Measurements from ENCODE around the gene HTRA3. TPM values are rescaled to one million over a fixed set of nuclear protein-coding genes. Genes with fewer than 3 reads are reported as not detected.

The HTRA3 gene
- polyA plus RNA-seq, 3 donors from 2014 or later, result not detected

DNA sequence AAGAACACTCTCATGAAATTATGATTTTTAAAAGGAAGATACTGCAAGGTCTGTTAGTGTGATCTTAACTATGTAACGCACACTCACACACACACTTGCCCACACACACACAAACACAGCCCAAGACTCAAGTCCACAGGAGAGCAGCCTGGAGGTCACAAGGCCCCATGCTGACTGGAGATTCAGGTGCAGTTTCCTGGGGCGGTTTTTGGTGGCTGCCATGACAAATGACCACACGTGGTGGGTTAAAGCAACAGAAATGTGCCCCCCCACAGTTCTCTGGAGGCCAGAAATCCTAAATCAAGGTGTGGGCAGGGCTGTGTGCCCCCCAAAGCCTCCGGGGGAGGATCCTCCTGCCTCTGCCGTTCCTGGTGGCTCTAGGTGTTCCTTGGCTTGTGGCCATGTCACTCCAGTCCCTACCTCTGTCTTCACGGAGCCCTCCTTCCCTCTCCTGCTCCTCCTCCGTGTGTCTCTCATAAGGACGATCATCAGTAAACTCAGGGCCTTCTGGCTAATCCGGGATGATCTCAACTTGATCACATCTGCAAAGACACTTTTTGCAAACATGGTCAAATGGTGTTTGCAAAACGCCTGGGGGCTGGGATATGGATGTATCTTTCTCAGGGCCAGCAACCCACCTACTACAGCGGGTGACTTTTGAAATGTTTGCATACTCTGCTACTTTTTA, 9.7 kb upstream of the HTRA3 start:
- H3K27ac Mint-ChIP-seq, result no peak overlapping the region
- H3K36me3 Mint-ChIP-seq, result no peaks in the 10 kb centered on the region
- H3K9me3 Mint-ChIP-seq, result no peaks in the 10 kb centered on the region
- no peaks in the 10 kb centered on the region for H3K4me1 Mint-ChIP-seq
- DNase-seq, result no peak
- no peak overlapping the region for H3K4me3 Mint-ChIP-seq
- H3K27me3 Mint-ChIP-seq (ENCODE audit: low read depth in 3 of 3), result peaks cover 0 to 3% (median 0%) of the 10 kb centered on the region in 3 donors

DNA sequence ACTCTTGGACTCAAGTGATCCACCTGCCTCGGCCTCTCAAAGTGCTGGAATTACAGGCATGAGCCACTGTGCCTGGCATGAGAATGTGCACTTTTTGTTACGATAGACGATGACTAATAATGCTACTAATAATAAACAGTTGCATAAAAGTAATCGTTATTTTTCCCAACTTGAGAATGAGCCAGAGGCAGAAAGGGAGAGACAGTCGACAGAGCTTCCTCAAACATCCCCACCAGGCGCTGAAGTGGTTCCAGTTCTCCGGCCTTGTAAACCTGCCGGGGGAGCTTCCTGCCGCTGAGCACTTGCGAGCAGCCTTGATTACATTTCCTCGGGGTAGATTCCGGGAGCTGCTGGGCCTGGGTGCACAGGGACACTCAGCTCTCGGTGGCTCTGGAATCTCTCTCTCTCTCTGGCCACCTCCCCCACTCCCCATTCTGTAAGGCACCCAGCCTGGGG, 8.9 kb upstream of the HTRA3 start:
- peaks cover 0 to 3% (median 0%) of the 10 kb centered on the region in 3 donors for H3K27me3 Mint-ChIP-seq (ENCODE audit: low read depth in 3 of 3)
- H3K4me1 Mint-ChIP-seq, result no peaks in the 10 kb centered on the region
- no peak overlapping the region for H3K4me3 Mint-ChIP-seq
- H3K27ac Mint-ChIP-seq, result no peak overlapping the region
- DNase-seq, result no peak
- H3K9me3 Mint-ChIP-seq, result no peaks in the 10 kb centered on the region
- no peaks in the 10 kb centered on the region for H3K36me3 Mint-ChIP-seq

DNA sequence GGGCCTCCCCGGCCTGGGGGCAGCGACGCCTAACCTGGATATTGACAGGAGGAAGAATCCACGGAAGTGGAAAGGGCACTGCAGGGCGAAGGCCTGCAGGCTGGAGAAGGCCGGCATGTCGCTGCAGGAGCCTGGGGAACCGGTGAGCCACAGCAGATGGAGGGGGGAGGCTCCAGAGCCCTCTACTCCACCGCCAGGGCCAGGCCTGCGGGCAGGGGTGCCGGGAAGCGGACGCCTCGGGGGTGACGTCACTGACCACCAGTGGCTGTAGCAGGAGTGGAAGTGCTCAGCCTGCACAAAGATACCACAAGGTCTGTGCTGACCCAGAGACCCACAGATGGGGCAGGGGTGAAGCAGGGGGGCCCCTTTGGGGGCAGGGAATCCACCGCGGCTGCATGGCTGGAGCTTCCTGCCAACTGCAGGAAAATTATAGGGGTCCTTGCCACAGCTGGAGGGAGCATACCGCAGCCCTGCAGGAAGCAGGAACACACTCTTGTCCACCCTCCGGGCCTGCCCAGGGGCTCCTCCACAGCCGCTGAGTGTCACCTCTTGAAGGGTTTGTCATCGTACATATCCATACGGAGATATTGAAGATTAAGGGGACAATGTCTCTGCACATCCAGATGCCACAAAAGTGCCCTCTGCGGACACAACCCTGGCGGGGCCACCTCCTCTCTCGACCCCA, 7.6 kb upstream of the HTRA3 start:
- Mint-ChIP-seq H3K4me1 (no peaks in the 10 kb centered on the region), H3K9me3 (no peaks in the 10 kb centered on the region), H3K36me3 (no peaks in the 10 kb centered on the region), H3K27ac (no peak overlapping the region), H3K4me3 (no peak overlapping the region), H3K27me3 (ENCODE audit: low read depth in 3 of 3) (peaks cover 0 to 3% (median 0%) of the 10 kb centered on the region in 3 donors)
- peak; percentile 19 to 32 (median 28) for DNase-seq

DNA sequence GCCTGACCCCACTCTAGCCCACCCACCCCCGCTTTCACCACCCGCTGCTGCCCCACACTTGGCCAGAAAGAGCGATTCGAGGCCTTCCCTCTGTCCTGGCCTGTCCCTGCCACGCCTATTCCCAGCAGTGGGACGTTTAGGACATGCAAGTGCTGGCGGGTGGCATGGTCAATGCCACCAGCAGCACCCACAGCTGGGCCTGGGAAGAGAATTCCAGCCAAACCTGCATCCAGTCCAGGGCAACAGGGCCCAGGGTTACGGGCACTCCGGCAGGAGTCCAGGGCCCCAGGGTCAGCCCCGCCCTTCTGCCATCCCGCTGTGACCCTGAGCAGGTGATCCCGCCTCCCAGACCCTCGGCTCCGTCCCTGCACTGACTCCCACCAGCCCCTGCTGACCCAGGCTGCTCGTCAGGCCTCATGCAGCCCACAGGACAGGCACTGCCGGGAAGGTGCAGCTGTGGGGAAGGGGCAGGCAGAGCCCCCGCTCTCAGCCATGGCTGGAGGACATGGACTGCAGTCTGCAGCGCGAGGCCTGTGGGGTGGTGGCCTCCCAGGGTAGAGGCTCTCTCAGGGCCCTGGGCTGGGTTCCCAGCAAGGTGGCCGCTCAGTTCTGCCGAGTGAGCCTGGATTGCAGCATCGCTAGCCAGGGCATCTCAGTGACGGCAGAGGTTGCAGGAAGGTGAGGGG, 6.8 kb upstream of the HTRA3 start:
- Mint-ChIP-seq H3K4me3 (no peak overlapping the region), H3K36me3 (no peaks in the 10 kb centered on the region), H3K27me3 (ENCODE audit: low read depth in 3 of 3) (peaks cover 0 to 3% (median 0%) of the 10 kb centered on the region in 3 donors), H3K27ac (no peak overlapping the region), H3K4me1 (no peaks in the 10 kb centered on the region), H3K9me3 (no peaks in the 10 kb centered on the region)
- DNase-seq, result no peak

DNA sequence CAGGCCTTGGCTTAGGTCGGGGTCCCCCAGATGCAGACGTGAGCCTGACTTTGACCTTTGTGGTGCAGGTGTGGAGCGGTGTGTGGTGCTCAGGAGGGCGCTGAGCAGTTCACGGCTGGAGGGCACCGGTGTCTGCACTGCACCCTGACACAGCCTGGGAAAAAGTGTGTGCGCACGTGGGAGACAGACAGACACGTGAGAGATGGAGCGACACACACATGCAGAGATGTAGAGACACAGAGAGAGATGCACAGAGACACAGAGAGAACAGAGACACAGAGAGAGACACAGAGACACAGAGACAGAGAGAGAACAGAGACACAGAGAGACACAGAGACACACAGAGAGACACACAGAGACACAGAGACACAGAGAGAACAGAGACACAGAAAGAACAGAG, 6.2 kb upstream of the HTRA3 start:
- H3K27ac Mint-ChIP-seq, result peak overlapping the region in 2 of 6 donors; percentile 17 to 26
- no peak for DNase-seq
- H3K27me3 Mint-ChIP-seq (ENCODE audit: low read depth in 3 of 3), result peaks cover 0 to 3% (median 0%) of the 10 kb centered on the region in 3 donors
- no peaks in the 10 kb centered on the region for H3K36me3 Mint-ChIP-seq
- H3K4me1 Mint-ChIP-seq, result no peaks in the 10 kb centered on the region
- H3K4me3 Mint-ChIP-seq, result no peak overlapping the region
- no peaks in the 10 kb centered on the region for H3K9me3 Mint-ChIP-seq

DNA sequence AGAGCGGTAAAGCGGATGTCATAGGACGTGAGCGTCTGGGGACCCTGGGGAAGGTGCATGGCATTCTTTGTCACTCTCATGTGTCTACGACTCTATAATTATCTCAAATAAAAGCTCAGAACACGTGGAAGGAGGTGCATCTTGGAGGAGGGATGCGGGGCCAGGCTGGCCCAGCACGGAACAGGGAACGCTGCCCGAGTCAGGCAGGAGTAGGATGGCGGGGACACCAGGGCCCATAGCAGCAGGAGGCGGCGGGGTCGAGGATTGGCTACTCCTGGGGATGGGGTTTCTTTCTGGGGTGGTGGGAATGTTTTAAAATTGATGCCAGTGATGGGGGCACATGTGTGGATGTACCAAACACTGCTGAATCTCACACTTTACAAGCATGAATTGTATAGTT, 5.4 kb upstream of the HTRA3 start:
- Mint-ChIP-seq H3K4me1 (no peaks in the 10 kb centered on the region), H3K9me3 (no peaks in the 10 kb centered on the region), H3K36me3 (no peaks in the 10 kb centered on the region), H3K4me3 (no peak overlapping the region), H3K27ac (peak overlapping the region in 1 of 6 donors; percentile 17), H3K27me3 (ENCODE audit: low read depth in 3 of 3) (peaks cover 0 to 6% (median 1%) of the 10 kb centered on the region in 3 donors)
- DNase-seq, result no peak

DNA sequence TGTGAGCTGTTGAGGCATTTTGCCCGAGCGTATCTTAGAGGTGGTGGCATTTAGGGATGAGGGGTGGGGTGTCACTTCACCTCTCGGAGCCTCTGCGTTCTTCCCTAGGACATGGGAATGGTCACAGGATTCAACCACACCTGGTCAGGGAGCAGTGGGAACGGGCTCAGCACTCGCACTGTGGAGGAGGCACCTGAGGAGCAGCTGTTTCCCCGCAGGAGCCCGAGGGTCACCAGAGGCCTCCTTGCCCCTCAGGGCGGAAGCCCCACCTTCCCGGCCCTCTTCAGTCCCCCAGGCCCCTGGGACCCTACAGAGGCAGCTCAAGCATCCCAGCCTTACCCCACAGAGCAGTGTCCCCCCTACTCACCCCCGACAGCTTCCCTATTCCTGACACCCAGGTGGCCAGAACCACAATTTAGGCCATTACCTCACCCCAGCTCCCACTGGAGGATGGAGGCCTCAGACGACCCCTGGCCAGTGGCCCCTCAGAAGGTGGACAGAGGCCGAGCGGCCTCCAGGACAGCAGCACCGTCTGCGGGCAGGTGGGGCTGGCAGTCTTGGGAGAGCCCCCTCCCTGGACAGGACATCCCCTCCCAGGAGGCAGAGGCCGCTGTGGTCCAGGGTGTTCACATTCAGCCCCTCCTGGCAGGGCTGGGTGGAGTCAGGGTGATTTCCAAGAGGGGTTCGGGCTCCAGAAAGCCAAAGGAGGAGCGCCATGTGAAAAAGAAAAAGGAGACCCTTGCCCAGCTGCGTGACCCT, 4.2 kb upstream of the HTRA3 start:
- Mint-ChIP-seq H3K4me3 (no peak overlapping the region), H3K36me3 (no peaks in the 10 kb centered on the region), H3K27me3 (ENCODE audit: low read depth in 3 of 3) (peaks cover 0 to 7% (median 2%) of the 10 kb centered on the region in 3 donors), H3K4me1 (no peaks in the 10 kb centered on the region), H3K27ac (no peak overlapping the region), H3K9me3 (no peaks in the 10 kb centered on the region)
- no peak for DNase-seq

DNA sequence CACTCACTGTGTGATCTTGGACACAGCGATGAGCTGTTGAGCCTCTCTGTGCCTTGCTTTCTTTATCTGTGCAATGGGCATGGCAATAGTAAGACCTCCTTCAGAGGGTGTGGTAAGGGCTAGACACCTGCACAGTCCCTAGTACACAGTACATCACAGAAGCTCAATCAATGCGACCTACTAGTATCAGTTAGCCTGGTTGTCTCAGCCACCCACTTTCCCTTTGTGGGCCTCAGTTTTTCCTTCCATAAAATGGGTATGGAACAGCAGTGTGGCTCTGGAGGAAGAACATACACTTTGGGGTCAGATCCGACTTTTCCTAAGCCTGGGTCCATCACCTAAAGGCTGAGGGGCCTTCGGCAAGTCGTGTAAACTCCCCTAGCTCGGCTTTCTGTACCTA, 3.5 kb upstream of the HTRA3 start:
- no peaks in the 10 kb centered on the region for H3K36me3 Mint-ChIP-seq
- no peaks in the 10 kb centered on the region for H3K9me3 Mint-ChIP-seq
- peaks cover 0 to 7% (median 2%) of the 10 kb centered on the region in 3 donors for H3K27me3 Mint-ChIP-seq (ENCODE audit: low read depth in 3 of 3)
- no peak overlapping the region for H3K27ac Mint-ChIP-seq
- DNase-seq, result no peak
- H3K4me1 Mint-ChIP-seq, result no peaks in the 10 kb centered on the region
- H3K4me3 Mint-ChIP-seq, result no peak overlapping the region

DNA sequence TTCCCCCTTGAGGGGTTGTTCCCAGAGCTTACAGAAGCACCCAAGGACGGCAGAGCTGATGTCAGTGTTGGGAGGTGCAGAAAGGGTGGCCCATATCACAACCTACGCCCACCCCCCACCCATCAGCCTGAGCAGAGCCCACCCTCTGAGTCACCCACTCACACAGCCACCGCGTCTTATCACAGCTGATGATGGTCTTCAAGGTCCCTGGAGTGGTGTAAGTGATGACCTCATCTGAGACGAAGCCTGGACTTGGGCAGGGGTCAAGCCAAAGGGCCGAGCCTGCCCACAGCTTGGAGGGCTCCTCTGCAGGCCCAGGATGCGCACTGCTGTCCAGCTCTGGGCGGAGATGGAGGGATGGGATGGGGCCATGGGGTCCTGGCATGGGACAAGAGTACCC, 3.0 kb upstream of the HTRA3 start:
- H3K4me1 Mint-ChIP-seq, result no peaks in the 10 kb centered on the region
- peaks cover 0 to 8% (median 2%) of the 10 kb centered on the region in 3 donors for H3K27me3 Mint-ChIP-seq (ENCODE audit: low read depth in 3 of 3)
- DNase-seq, result no peak
- H3K36me3 Mint-ChIP-seq, result no peaks in the 10 kb centered on the region
- no peak overlapping the region for H3K27ac Mint-ChIP-seq
- H3K4me3 Mint-ChIP-seq, result peak overlapping the region in 1 of 5 donors; percentile 8
- H3K9me3 Mint-ChIP-seq, result no peaks in the 10 kb centered on the region

DNA sequence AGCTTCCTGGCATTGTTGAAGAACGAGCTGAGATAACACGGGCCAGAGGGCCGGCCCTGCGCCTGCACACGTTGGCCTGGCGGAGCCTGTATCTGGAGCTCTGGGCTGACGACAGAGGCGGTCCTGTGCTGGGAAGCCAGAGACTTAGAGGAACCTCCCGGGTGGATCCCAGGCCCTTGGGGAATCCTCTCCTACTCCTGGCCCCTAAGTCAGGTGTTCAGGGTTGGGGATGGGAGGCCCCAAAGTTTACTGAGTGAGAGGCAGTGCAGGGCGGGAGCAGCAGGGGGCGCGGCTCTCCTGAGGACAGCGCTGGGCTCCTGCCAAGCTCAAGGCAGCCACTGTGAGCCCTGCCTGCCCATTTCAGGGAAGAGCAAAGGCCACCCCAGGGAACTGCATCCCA, 2.5 kb upstream of the HTRA3 start:
- H3K36me3 Mint-ChIP-seq, result no peaks in the 10 kb centered on the region
- H3K27ac Mint-ChIP-seq, result no peak overlapping the region
- no peak overlapping the region for H3K4me3 Mint-ChIP-seq
- no peaks in the 10 kb centered on the region for H3K9me3 Mint-ChIP-seq
- H3K27me3 Mint-ChIP-seq (ENCODE audit: low read depth in 3 of 3), result peaks cover 0 to 11% (median 2%) of the 10 kb centered on the region in 3 donors
- H3K4me1 Mint-ChIP-seq, result no peaks in the 10 kb centered on the region
- DNase-seq, result no peak

DNA sequence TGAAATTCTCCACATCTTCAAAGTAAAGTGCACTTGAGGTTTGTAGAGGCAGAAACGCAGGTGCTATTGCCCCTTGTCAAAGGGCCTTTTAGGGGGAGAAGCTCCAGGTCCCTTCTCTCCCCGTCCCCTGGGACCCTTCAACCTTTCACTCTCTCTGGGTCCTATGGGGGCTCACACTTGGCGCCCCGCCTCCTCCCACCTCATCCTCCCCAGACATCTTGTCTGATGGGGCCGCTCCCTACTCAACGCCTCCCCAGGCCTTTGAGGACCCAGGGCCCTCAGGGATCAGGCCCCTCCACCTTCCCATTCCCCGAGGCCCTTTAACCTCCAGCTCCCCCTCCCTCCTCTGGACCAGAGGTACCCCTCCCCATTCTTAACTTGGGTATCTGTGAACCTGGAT, 1.3 kb upstream of the HTRA3 start:
- Mint-ChIP-seq H3K4me1 (no peaks in the 10 kb centered on the region), H3K36me3 (no peaks in the 10 kb centered on the region), H3K27ac (no peak overlapping the region), H3K4me3 (no peak overlapping the region), H3K27me3 (ENCODE audit: low read depth in 3 of 3) (peaks cover 0 to 12% (median 2%) of the 10 kb centered on the region in 3 donors), H3K9me3 (no peaks in the 10 kb centered on the region)
- DNase-seq, result no peak

DNA sequence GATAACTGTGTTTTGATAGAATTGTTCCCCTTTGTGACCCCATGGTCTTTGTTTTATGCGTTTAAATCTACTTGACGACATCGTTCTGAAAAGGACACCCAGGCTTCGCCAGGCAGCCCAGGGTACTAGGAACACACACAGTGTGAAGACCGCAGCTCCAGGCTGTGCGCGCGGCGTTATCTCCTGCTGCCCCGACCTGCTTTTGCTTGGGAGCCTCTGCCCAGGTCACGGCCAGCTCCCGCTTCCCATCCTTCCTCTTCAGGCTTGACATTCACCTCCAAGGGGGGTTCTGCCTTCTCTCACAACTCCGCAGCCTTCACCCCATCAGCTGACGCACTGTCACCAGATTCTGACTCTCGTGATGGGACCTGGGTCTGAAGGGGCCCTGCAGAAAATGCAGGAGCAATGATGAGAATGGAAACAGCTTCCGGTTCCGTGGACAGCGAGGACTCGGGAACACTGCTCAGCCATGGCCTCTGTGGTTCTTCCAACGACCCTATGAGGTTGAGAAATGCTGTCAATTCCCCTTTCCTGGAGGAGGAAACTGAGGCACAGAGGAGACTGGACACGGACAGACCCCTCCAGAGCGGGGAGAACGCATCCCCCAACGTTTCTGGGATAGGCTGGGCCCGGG, 536 bp upstream of the HTRA3 start:
- no peak for DNase-seq
- Mint-ChIP-seq H3K4me1 (no peaks in the 10 kb centered on the region), H3K4me3 (no peak overlapping the region), H3K36me3 (no peaks in the 10 kb centered on the region), H3K27me3 (ENCODE audit: low read depth in 3 of 3) (peaks cover 2 to 12% (median 2%) of the 10 kb centered on the region in 3 donors), H3K27ac (no peak overlapping the region), H3K9me3 (no peaks in the 10 kb centered on the region)

DNA sequence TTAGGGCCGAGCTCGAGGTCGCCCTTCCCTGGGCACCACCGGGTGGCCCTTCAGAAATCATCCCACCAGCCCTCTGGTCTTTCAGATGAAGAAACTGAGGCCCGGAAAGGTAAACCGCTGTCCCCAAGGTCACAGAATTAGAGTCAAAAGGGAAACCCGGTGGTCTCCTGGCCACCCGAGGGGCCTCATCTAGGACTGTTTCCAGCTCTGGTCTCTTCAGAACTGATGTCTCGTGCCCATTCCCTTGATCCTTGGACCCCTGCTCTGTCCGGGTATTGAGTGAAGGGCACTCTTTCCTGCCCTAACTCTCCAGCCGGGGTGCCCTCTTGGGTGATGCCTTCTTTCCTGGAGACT, 841 bp downstream of the HTRA3 start:
- Mint-ChIP-seq H3K9me3 (no peaks in the 10 kb centered on the region), H3K27ac (no peak overlapping the region), H3K36me3 (no peaks in the 10 kb centered on the region), H3K4me3 (no peak overlapping the region), H3K27me3 (ENCODE audit: low read depth in 3 of 3) (peaks cover 2 to 12% (median 2%) of the 10 kb centered on the region in 3 donors), H3K4me1 (no peaks in the 10 kb centered on the region)
- no peak for DNase-seq
